ENCODE results near the gene KRTAP10-5. TPM values are rescaled to one million over a fixed set of nuclear protein-coding genes. Genes with fewer than 3 reads are reported as not detected.
"Not testable (repeated sequence)": the region's sequence is repeated elsewhere in the genome, so short reads cannot be mapped to it uniquely, and the experiment has no call there.

The KRTAP10-5 gene
- total RNA-seq, 2 donors from 2014 or later, result not detected

GRCh38 chr21:44613386-44614155, 33.2 kb upstream of the KRTAP10-5 start:
- DNase-seq (ENCODE audit: low spot score), result peak; percentile 71
- intact Hi-C loops (cut with DNase I), result loop anchor here in 1 of 2 donors (10.0 kb wide), 1 partner anchor 301 kb away; no protein-coding TSS in a partner anchor

- intact Hi-C loops (cut with DNase I), result loop anchor here in 1 of 2 donors (10.0 kb wide), 1 partner anchor 302 kb away; no protein-coding TSS in a partner anchor
- DNase-seq (ENCODE audit: low spot score), result peak; percentile 66
Observed at GRCh38 chr21:44612669-44613229, 32.3 kb upstream of the KRTAP10-5 start.

- intact Hi-C loops (cut with DNase I), result loop anchor here in 1 of 2 donors (10.0 kb wide), 1 partner anchor 303 kb away; no protein-coding TSS in a partner anchor
- DNase-seq (ENCODE audit: low spot score), result peak; percentile 71
Observed at GRCh38 chr21:44612029-44612486, 31.7 kb upstream of the KRTAP10-5 start, which contains the start of gene KRTAP10-8. KRTAP10-8 (plus strand) TSS chr21:44612079; CDS start chr21:44612101, 22 bp downstream.

- intact Hi-C loops (cut with DNase I), result loop anchor here in 1 of 2 donors (10.0 kb wide), 1 partner anchor 303 kb away; no protein-coding TSS in a partner anchor
- DNase-seq (ENCODE audit: low spot score), result no peak
Observed at GRCh38 chr21:44611551-44611950, 31.1 kb upstream of the KRTAP10-5 start.

DNA sequence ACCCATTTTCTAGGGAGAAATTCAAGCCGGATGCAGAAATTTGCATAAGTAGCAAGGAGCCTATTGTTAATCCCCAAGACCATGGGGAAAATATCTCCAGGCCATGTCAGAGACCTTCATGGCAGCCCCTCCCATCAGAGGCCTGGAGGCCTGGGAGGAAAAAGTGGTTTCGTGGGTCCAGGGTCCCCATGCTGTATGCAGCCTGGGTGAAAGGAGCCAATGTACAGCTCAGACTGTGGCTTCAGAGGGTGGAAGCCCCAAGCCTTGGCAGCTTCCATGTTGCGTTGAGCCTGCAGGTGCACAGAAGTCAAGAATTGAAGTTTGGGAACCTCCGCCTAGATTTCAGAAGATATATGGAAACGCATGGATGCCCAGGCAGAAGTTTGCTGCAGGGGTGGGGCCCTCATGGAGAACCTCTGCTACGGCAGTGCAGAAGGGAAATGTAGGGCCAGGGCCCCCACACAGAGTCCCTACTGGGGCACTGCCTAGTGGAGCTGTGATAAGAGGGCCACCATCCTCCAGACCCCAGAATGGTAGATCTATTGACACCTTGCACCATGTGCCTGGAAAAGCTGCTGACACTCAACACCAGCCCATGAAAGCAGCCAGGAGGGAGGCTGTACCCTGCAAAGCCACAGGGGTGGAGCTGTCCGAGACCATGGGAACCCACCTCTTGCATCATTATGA, 29.9 kb upstream of the KRTAP10-5 start:
- DNase-seq (ENCODE audit: low spot score), result peak; percentile 55

DNA sequence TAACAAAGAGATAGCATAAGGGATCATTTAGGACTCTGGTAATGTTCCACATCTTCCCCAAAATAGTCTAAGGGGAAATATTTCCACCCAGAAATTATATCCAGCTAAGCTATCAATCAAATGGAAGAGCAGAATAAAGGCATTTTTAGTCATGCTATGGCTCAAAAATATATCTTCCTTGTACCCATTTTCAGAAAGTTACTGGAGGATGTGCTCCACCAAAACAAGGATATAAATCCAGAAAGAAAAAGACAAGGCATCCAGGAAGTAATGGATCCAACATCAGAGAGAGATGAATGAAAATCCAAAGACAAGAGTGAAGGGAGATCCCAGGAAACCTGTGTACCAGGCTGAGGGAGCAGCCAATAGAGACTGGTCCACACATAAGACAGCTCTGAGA, 28.8 kb upstream of the KRTAP10-5 start:
- intact Hi-C loops (cut with DNase I), result no loop called here
- DNase-seq (ENCODE audit: low spot score), result no peak

More for the DNA sequence above, 29.9 kb upstream of the KRTAP10-5 start:
- intact Hi-C loops (cut with DNase I), result loop anchor here in 1 of 2 donors (10.0 kb wide), 1 partner anchor 305 kb away; no protein-coding TSS in a partner anchor

DNA sequence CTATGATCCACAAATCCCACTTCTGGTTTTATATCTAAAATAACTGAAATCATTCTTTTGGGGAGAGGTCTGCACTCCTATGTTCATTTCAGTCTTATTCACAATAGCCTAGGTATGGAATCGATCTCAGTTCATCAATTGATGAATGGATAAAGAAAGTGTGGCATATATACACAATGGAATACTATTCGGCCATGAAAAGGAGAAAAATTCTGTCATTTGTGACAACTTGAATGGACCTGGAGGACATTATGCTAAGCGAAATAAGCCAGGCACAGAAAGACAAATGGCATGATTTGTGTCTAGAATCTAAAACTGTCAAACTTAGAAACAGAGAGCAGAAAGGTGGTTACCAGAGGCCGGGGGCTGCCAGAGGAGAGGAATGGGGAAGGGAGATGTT, 26.1 kb upstream of the KRTAP10-5 start:
- intact Hi-C loops (cut with DNase I), result no loop called here

GRCh38 chr21:44603911-44604310, 23.5 kb upstream of the KRTAP10-5 start:
- peak; percentile 57 for DNase-seq (ENCODE audit: low spot score)
- intact Hi-C loops (cut with DNase I), result no loop called here

More for the DNA sequence above, 26.1 kb upstream of the KRTAP10-5 start:
- DNase-seq (ENCODE audit: low spot score), result no peak

GRCh38 chr21:44603109-44603875, 22.9 kb upstream of the KRTAP10-5 start:
- intact Hi-C loops (cut with DNase I), result no loop called here
- DNase-seq (ENCODE audit: low spot score), result peak; percentile 37

DNA sequence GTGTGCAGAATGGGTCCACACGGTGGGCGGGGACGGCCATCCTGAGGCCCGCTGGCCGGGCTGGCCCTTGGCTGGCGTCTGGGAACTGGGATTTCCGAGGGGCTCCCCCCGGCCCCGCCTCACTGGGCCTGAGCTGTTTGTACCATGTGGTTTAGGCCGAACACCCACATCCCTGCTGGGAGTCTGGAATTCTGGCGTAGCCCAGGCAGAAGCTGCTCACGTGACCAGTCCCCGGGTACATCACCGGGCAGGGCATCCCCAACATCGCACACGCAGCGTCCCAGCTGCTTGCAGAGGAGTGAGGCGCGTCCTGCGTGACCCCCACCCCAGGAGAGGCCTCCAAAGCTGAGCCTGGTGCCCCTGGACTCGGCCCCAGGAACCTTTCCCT, 22.1 kb upstream of the KRTAP10-5 start:
- intact Hi-C loops (cut with DNase I), result no loop called here
- DNase-seq (ENCODE audit: low spot score), result no peak

DNA sequence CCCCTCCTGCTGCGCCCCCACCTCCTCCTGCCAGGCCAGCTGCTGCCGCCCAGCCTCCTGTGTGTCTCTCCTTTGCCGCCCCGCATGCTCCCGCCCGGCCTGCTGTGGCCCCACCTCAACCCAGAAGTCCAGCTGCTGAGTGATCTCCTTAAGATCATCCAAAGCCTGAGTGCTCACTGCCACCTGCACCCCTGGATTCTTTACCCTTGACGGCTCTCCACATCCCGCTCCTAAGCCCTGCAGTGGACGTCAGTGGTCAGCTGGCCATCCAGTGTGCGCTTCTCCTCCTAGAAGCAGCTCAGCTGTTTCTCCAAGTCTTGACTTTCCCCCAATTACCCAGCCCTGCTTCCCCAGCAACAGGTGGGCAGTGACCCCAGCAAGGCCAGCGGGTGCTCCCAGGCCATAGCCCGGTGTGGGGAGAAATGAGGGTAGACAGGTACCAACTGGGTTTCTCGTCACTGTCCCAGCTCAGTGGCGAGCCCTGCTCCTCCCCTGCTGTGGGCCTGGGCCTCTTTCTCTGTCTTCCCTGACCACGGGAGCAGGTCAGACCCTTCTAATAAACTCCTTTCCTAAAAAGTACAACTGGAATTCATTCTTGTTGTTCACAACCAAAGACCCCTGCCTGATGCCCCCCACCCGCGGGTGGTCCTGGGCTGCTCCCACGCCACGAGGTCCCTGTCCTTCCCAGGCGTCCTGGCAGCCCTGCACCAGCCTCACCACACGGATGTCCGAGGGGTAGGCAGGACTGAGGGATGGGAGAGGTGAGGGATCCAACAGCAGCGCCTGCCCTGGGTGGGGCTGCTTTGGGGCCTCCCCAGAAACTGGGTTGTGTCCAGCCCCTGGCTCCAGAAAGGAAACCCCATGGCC, 21.4 kb upstream of the KRTAP10-5 start:
- peak; percentile 51 for DNase-seq (ENCODE audit: low spot score)
- intact Hi-C loops (cut with DNase I), result no loop called here

DNA sequence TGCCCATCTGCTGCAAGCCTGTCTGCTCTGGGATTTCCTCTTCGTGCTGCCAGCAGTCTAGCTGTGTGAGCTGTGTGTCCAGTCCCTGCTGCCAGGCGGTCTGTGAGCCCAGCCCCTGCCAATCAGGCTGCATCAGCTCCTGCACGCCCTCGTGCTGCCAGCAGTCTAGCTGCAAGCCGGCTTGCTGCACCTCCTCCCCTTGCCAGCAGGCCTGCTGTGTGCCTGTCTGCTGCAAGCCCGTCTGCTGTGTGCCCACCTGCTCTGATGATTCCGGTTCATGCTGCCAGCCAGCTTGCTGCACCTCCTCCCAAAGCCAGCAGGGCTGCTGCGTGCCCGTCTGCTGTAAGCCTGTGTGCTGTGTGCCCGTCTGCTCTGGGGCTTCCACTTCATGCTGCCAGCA, 20.7 kb upstream of the KRTAP10-5 start:
- intact Hi-C loops (cut with DNase I), result not testable (repeated sequence)
- DNase-seq (ENCODE audit: low spot score), result peak; percentile 40

GRCh38 chr21:44600118-44600978, 19.9 kb upstream of the KRTAP10-5 start, which contains the start of gene KRTAP10-7:
KRTAP10-7 (plus strand) TSS chr21:44600597; CDS start chr21:44600622, 25 bp downstream.
- intact Hi-C loops (cut with DNase I), result not testable (repeated sequence)
- DNase-seq (ENCODE audit: low spot score), result peak; percentile 66

- no peak for DNase-seq (ENCODE audit: low spot score)
- intact Hi-C loops (cut with DNase I), result no loop called here
Observed at GRCh38 chr21:44599264-44600029, 19.0 kb upstream of the KRTAP10-5 start.

DNA sequence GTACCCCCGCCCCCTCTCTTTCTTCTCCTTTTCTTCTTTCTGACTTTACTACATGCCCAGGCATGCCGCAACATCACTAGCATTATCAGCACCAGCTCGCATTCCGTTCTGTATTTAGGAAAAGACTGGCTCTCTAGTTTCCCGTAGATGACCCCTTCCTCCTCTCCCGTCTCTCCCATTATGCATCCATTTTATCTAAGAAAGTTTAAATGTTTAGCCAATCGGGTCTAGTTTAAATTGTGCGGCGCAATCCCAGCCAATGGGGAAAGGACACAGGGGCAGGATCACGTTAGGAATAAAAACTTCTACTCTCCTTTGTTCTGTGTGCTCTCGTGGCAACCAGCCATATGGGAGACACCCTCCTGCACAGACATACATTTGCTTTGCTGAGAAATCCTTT, 17.7 kb upstream of the KRTAP10-5 start:
- intact Hi-C loops (cut with DNase I), result no loop called here
- no peak for DNase-seq (ENCODE audit: low spot score)

DNA sequence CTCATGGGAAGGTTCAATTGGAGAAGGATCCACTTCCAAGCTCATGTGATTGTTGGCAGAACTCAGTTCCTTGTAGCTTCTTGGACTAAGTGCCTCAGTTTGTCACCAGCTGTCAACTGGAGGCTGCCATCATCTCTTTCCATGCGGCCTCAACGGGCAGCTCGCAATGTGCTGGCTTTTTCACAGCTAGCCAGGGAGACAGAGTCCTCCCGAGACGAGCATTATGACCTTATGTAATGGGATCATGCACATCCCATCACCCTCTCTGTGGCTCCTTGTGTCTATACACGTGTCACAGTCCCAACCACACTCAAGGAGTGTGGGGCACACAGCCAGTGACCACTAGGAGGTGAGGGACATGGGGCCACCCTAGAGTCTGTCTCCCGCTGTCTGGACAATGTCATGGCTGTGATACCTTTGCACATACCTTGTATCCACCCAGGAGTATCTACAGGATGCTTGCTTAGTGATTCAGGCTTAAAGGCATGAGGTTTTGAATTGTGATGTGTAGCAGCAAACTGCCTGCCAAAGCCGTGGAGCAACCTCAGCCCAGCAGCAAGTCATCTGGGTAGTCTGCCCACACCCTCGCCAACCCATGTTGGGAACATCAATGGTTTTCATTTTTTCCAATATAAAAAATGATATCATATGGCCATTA, 15.8 kb upstream of the KRTAP10-5 start:
- DNase-seq (ENCODE audit: low spot score), result peak; percentile 38
- intact Hi-C loops (cut with DNase I), result no loop called here
